ENCODE measurements around the gene DNHD1. TPM values are rescaled to one million over a fixed set of nuclear protein-coding genes. Genes with fewer than 3 reads are reported as not detected.

DNHD1 gene
- total and polyA plus RNA-seq, 8 donors, result 1.9 to 11.2 (median 3.5) TPM

DNA sequence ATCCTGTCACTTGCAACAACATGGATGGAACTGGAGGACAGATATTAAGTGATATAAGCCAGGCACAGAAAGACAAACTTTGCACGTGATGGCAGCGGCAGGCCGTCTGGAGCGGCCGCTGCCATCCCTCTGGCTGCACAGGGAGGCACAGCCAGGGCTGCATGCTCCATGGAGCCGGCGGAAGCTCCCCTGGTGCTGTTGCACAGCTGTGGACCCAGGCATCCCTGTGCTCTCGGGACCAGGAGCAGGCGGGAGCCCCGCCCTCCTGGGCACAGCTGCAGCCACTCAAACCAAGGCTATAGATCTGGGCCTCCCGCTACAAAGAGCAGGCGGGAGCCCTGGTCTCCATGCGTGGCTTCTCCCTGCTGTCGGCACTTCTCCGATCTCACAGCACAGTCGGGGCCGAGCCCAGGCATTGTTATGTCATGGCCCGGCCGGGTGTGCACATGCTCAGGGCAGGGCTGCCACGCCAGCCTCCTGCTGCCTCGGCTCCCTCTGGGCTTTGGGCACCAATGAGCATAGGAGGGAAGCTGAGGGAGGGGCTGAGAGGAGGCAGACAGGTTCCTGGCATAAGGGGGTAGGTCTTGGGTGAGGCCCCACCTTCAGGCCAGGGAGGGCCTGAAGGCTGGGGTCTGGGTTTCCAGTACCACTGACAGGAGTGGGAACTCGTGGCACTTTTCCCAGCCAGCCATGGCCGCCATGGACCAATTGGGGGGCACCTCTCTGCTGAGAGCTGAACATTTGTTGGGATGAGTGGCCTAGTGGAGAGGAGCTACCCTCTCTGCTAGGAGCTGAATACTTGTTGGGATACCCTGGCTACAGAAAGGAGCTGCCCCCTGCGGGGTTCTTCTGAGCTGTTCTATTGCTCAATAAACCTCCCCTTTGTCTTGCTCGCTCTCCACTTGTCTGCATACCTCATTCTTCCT, 89.6 kb downstream of the DNHD1 start:
- H3K4me1 ChIP-seq, result no peaks in the 10 kb centered on the region
- 96% methylated on average over 25 of the region's 25 CpGs for WGBS, 2 donors
- TF ChIP-seq, protein P1, sequence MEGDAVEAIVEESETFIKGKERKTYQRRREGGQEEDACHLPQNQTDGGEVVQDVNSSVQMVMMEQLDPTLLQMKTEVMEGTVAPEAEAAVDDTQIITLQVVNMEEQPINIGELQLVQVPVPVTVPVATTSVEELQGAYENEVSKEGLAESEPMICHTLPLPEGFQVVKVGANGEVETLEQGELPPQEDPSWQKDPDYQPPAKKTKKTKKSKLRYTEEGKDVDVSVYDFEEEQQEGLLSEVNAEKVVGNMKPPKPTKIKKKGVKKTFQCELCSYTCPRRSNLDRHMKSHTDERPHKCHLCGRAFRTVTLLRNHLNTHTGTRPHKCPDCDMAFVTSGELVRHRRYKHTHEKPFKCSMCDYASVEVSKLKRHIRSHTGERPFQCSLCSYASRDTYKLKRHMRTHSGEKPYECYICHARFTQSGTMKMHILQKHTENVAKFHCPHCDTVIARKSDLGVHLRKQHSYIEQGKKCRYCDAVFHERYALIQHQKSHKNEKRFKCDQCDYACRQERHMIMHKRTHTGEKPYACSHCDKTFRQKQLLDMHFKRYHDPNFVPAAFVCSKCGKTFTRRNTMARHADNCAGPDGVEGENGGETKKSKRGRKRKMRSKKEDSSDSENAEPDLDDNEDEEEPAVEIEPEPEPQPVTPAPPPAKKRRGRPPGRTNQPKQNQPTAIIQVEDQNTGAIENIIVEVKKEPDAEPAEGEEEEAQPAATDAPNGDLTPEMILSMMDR (IDR thresholded peaks at IDR 0.05), result no peak
- DNase-seq, result no peak
- FAIRE-seq, result no peak
- no peaks in the 10 kb centered on the region for H3K36me3 ChIP-seq
- no peak overlapping the region for H3K4me3 ChIP-seq
- no peaks in the 10 kb centered on the region for H3K27me3 ChIP-seq
- intact Hi-C loops (cut with DNase I), result loop anchor here in 1 of 3 donors (5.0 kb wide), 1 partner anchor 39 kb away; no protein-coding TSS in a partner anchor
- ATAC-seq, result no peak
- no peaks in the 10 kb centered on the region for H3K9me3 ChIP-seq
- no peak overlapping the region for H3K27ac ChIP-seq

DNA sequence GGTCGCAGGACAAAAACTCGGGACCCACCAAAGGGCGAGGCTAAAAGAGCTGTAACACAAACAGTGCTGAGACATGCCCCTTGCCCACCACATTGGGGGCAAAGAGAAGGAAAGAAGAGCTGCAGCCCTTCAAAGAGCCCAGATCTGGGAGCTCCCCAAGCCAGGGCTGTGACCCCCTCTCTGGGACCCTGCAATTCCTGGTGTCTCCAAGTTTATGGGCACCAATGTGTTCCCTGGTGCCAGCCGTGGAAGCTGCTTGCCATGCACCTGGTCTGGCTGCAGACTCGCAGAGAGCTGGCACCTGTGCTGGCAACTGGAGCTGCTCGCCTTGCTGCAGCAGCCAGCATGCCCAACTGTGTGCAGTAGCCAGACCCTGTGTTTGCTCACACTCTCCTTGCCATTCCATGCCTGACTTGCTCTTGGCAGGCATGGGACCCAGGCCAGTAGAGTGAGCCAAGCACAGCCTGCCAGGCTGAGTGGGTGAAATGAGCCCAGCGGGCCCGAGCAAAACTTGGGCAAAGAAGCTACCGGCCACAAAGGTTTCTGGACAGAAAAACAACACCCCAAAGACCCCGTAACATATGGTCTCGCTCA, 90.4 kb downstream of the DNHD1 start:
- no peak overlapping the region for H3K27ac ChIP-seq
- H3K27me3 ChIP-seq, result no peaks in the 10 kb centered on the region
- peak; percentile 70 to 90 (median 80) for DNase-seq
- no peak overlapping the region for H3K4me3 ChIP-seq
- no peaks in the 10 kb centered on the region for H3K9me3 ChIP-seq
- peaks cover 0 to 7% (median 0%) of the 10 kb centered on the region in 3 donors for H3K36me3 ChIP-seq
- ATAC-seq, result peak; percentile 99 to 100 (median 100)
- H3K4me1 ChIP-seq, result no peaks in the 10 kb centered on the region
- WGBS, 2 donors, result 55 to 63% methylated on average over 11 of the region's 11 CpGs
- no peak for FAIRE-seq
- intact Hi-C loops (cut with DNase I), result loop anchor here in 1 of 3 donors (5.0 kb wide), 1 partner anchor 40 kb away; no protein-coding TSS in a partner anchor
- TF ChIP-seq, protein P1 (IDR thresholded peaks at IDR 0.05), result no peak

DNA sequence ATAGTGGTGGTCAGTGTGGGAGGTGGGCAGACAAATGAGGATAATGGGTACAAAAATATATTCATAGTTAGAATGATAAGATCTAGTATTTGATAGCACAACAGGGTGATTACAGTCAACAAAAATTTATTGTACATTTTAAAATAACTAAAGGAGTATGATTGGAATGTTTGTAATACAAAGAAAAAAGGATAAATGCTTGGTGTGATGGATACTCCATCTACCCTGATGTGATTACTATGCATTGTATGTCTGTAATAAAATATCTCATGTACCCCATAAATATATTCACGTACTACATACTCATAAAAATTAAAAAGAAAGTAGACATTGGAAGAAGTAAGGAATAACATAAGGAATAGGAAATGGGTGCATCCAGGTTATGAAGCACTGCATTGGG, 90.9 kb downstream of the DNHD1 start:
- ATAC-seq, result no peak
- no peak for FAIRE-seq
- no peak for DNase-seq
- TF ChIP-seq, protein P1 (IDR thresholded peaks at IDR 0.05), result no peak
- H3K4me1 ChIP-seq, result no peaks in the 10 kb centered on the region
- intact Hi-C loops (cut with DNase I), result loop anchor here in 1 of 3 donors (5.0 kb wide), 1 partner anchor 41 kb away; no protein-coding TSS in a partner anchor
- no peak overlapping the region for H3K4me3 ChIP-seq
- H3K9me3 ChIP-seq, result no peaks in the 10 kb centered on the region
- H3K27me3 ChIP-seq, result no peaks in the 10 kb centered on the region
- H3K36me3 ChIP-seq, result peaks cover 0 to 10% (median 0%) of the 10 kb centered on the region in 3 donors
- 83 to 90% methylated on average over 1 of the region's 1 CpG for WGBS, 2 donors
- H3K27ac ChIP-seq, result no peak overlapping the region

DNA sequence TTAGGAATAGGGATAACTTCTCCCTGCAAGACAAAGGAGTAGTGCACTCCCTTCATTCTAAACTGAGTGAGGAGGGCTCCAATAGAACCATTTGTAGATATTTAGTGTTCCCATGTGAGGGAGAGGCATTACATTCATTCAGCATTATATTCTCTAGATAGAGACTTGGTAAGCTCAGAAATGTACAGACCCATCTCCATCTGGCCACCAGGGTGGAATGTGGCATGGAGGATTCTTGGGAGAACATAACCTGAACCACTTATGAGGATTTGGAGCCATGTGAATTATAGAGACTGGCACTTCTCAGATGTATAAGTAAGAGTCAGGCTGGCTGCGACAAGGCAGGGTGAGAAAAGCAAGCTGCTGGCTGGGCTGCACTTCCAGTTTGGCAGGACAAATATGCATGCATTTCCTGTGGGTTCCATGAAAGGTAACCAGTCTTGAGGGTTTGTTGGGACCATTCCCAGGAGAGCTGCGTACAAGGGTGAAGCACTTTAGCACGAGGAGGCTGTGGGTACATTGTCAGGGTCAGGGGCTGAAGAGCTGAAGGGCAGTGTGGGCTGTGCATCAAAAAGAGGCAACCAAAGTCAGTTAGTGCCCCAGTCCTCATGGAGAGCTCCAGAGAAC, 97.2 kb downstream of the DNHD1 start:
- WGBS, 2 donors, result 89 to 92% methylated on average over 3 of the region's 3 CpGs
- intact Hi-C loops (cut with DNase I), result no loop called here

More for the DNA sequence above, 97.2 kb downstream of the DNHD1 start:
- DNase-seq, result peak in 1 of 6 donors; percentile 24
- ATAC-seq, result no peak
- H3K36me3 ChIP-seq, result peaks cover 0 to 13% (median 3%) of the 10 kb centered on the region in 3 donors
- H3K9me3 ChIP-seq, result no peaks in the 10 kb centered on the region
- TF ChIP-seq, protein P1 (IDR thresholded peaks at IDR 0.05), result no peak
- no peak overlapping the region for H3K4me3 ChIP-seq
- no peak for FAIRE-seq
- no peak overlapping the region for H3K27ac ChIP-seq
- no peaks in the 10 kb centered on the region for H3K27me3 ChIP-seq
- peaks cover 0 to 5% (median 0%) of the 10 kb centered on the region in 3 donors for H3K4me1 ChIP-seq
